Prostate gland (tissue), 2 donors: ENCODE results near the gene TRA2B. TPM values are rescaled to one million over a fixed set of nuclear protein-coding genes. Genes with fewer than 3 reads are reported as not detected.

Source experiments
- DNase-seq: peaks from one replicate; pipeline ENCODE4 v3.0.0-alpha.2; 2019; ENCODE audit warnings: low spot score
- H3K27ac ChIP-seq, 2 donors: fragments of 200-600 bp; sonication (generic); 2 replicates each; pipeline ENCODE4 v1.5.1; 2017 to 2019
- H3K27me3 ChIP-seq: fragments of 200-600 bp; sonication (generic); replicated peaks from 2 replicates; pipeline ENCODE4 v1.5.1; 2019; ENCODE audit not compliant: insufficient read depth
- H3K36me3 ChIP-seq, 2 donors: fragments of 200-600 bp; sonication (generic); 1 replicate in 1 of 2; 2 replicates in 1 of 2; pipeline versions ENCODE4 v1.5.1 to v1.8.1; 2017 to 2019
- H3K4me1 ChIP-seq: fragments of 200-600 bp; sonication (generic); replicated peaks from 2 replicates; pipeline ENCODE4 v1.5.1; 2019
- H3K4me3 ChIP-seq, 2 donors: fragments of 200-600 bp; sonication (generic); 2 replicates each; pipeline ENCODE4 v1.5.1; 2017 to 2019
- H3K9me3 ChIP-seq: fragments of 200-600 bp; sonication (generic); 2 replicates; pipeline ENCODE4 v1.5.1; 2017
- CTCF ChIP-seq, 4 experiments: fragments of 200-600 bp in 2 of 4; fragments of 450-650 bp in 2 of 4; sonication (generic) in 2 of 4; IDR thresholded peaks; 1 replicate in 3 of 4; 2 replicates in 1 of 4; pipeline ENCODE4 v1.5.1; 2016 to 2019; ENCODE audit warnings: antibody characterized with exemption in 4 of 4, mild to moderate bottlenecking in 2 of 4, moderate library complexity in 2 of 4
- POLR2A ChIP-seq: fragments of 450-650 bp; IDR thresholded peaks from one replicate; pipeline ENCODE4 v1.6.1; 2016; ENCODE audit warnings: antibody characterized with exemption, mild to moderate bottlenecking
- POLR2AphosphoS5 ChIP-seq: sonication (generic); formaldehyde crosslinking; IDR thresholded peaks from one replicate; pipeline ENCODE4 v1.6.1; 2017; ENCODE audit warnings: antibody characterized with exemption
- WGBS: methylation state at CpG from one replicate; pipeline ENCODE4 v1.1.5; 2018; 5-methylcytosine and 5-hydroxymethylcytosine counted together
- intact Hi-C: fragments of 100-400 bp; cut with DNase I; formaldehyde crosslinking; loops from one replicate; pipeline ENCODE4 v1.14.2; 2022
- total RNA-seq, 2 donors: library from RNA; depleted of rRNA; stranded (reverse); fragments of >200 nt; gene quantifications; one replicate each; pipeline ENCODE4 v1.1.0, GENCODE V29; 2016

TRA2B gene
- total RNA-seq, 2 donors from 2014 or later, result 132 to 137 TPM

- Histone ChIP-seq H3K4me3 (no peak overlapping the region), H3K4me1 (no peaks in the 10 kb centered on the region), H3K9me3 (no peaks in the 10 kb centered on the region), H3K27ac (no peak overlapping the region), H3K36me3 (no peaks in the 10 kb centered on the region), H3K27me3 (no peaks in the 10 kb centered on the region)
- 79% methylated on average over 2 of the region's 2 CpGs for WGBS
- intact Hi-C loops, result no loop called here
- DNase-seq, result no peak
- no peak for TF ChIP-seq POLR2A
- TF ChIP-seq POLR2AphosphoS5, result no peak
These were observed 28.8 kb upstream of the TRA2B start for GRCh38 chr3:185966655-185967054.

GRCh38 chr3:185965496-185965895, 27.7 kb upstream of the TRA2B start:
- Histone ChIP-seq H3K9me3 (no peaks in the 10 kb centered on the region), H3K27me3 (no peaks in the 10 kb centered on the region), H3K4me1 (no peaks in the 10 kb centered on the region), H3K36me3 (no peaks in the 10 kb centered on the region), H3K27ac (no peak overlapping the region), H3K4me3 (no peak overlapping the region)
- 79% methylated on average over 2 of the region's 2 CpGs for WGBS
- no peak for DNase-seq
- intact Hi-C loops, result no loop called here
- TF ChIP-seq CTCF (IDR thresholded peaks at IDR 0.05), result no peak

- DNase-seq, result no peak
- H3K4me3 ChIP-seq, result no peak overlapping the region
- intact Hi-C loops, result no loop called here
These were observed 23.9 kb upstream of the TRA2B start for GRCh38 chr3:185961675-185962232.

GRCh38 chr3:185960522-185961288, 22.9 kb upstream of the TRA2B start:
- DNase-seq, result no peak

More at GRCh38 chr3:185961675-185962232, 23.9 kb upstream of the TRA2B start:
- Histone ChIP-seq H3K4me1 (no peaks in the 10 kb centered on the region), H3K27ac (no peak overlapping the region), H3K36me3 (no peaks in the 10 kb centered on the region), H3K9me3 (no peaks in the 10 kb centered on the region), H3K27me3 (no peaks in the 10 kb centered on the region)
- WGBS, result 92% methylated on average over 4 of the region's 4 CpGs
- TF ChIP-seq CTCF (IDR thresholded peaks at IDR 0.05) (no peak), POLR2A (no peak), POLR2AphosphoS5 (no peak)

More at GRCh38 chr3:185960522-185961288, 22.9 kb upstream of the TRA2B start:
- intact Hi-C loops, result no loop called here
- WGBS, result 86% methylated on average over 4 of the region's 4 CpGs
- TF ChIP-seq CTCF (IDR thresholded peaks at IDR 0.05) (no peak), POLR2AphosphoS5 (no peak), POLR2A (no peak)
- Histone ChIP-seq H3K9me3 (no peaks in the 10 kb centered on the region), H3K27ac (peak overlapping the region; percentile 41 to 67), H3K27me3 (no peaks in the 10 kb centered on the region), H3K4me1 (no peaks in the 10 kb centered on the region), H3K4me3 (no peak overlapping the region), H3K36me3 (no peaks in the 10 kb centered on the region)
